Mesodermal cell (in vitro differentiated cells): ENCODE data around the gene PFKFB2.

Experiments
- H3K27ac ChIP-seq: 2 replicates; pipeline ENCODE4 v1.7.0; 2013; ENCODE audit warnings: mild to moderate bottlenecking, low read depth, low read length, moderate library complexity; ENCODE audit not compliant: severe bottlenecking
- H3K36me3 ChIP-seq: 2 replicates; pipeline ENCODE4 v1.7.1; 2013; ENCODE audit warnings: mild to moderate bottlenecking, low read length, moderate library complexity; ENCODE audit not compliant: control insufficient read depth, insufficient read depth
- H3K4me1 ChIP-seq: one replicate; pipeline ENCODE4 v1.7.1; 2013; ENCODE audit warnings: mild to moderate bottlenecking, low read length; ENCODE audit not compliant: insufficient read depth, control insufficient read depth, poor library complexity, severe bottlenecking
- H3K4me3 ChIP-seq: 2 replicates; pipeline ENCODE4 v1.7.0; 2013; ENCODE audit warnings: low read length, control low read depth, mild to moderate bottlenecking; ENCODE audit not compliant: insufficient read depth, poor library complexity, severe bottlenecking; ENCODE audit errors: extremely low read depth
- H3K9me3 ChIP-seq: 2 replicates; pipeline ENCODE4 v1.7.1; 2013; ENCODE audit warnings: mild to moderate bottlenecking, low read length, moderate library complexity; ENCODE audit not compliant: control insufficient read depth
- WGBS, 2 experiments: methylation state at CpG; one replicate each; pipeline ENCODE4 v1.1.5; 2013; ENCODE audit warnings: missing lambda C conversion rate in 2 of 2; ENCODE audit not compliant: insufficient coverage in 2 of 2; 5-methylcytosine and 5-hydroxymethylcytosine counted together

The PFKFB2 gene

GRCh38 chr1:207078578-207079132 lies 25.6 kb downstream of the PFKFB2 start:
- Histone ChIP-seq H3K9me3 (no peaks in the 10 kb centered on the region), H3K36me3 (no peaks in the 10 kb centered on the region), H3K4me3 (no peak overlapping the region), H3K27ac (no peak overlapping the region), H3K4me1 (peaks cover 3% of the 10 kb centered on the region)
- WGBS, 2 experiments: 88 to 96% methylated on average over 10 of the region's 11 CpGs

- Histone ChIP-seq H3K9me3 (no peaks in the 10 kb centered on the region), H3K27ac (no peak overlapping the region), H3K4me1 (peaks cover 3% of the 10 kb centered on the region), H3K4me3 (no peak overlapping the region), H3K36me3 (no peaks in the 10 kb centered on the region)
- 88 to 94% methylated on average over 2 to 4 of the region's 6 CpGs for WGBS, 2 experiments
These were observed 26.7 kb downstream of the PFKFB2 start for GRCh38 chr1:207079706-207080241.

GRCh38 chr1:207081088-207081487 lies 28.0 kb downstream of the PFKFB2 start:
- no peaks in the 10 kb centered on the region for H3K9me3 ChIP-seq
- peaks cover 16% of the 10 kb centered on the region for H3K4me1 ChIP-seq
- no peak overlapping the region for H3K27ac ChIP-seq
- no peaks in the 10 kb centered on the region for H3K36me3 ChIP-seq
- H3K4me3 ChIP-seq: no peak overlapping the region
- WGBS, 2 experiments: no CpG with 5 or more reads among the region's 2 CpGs

GRCh38 chr1:207081806-207082205 lies 28.7 kb downstream of the PFKFB2 start:
- 100% methylated on average over 1 of the region's 2 CpGs; no CpG with 5 or more reads in 1 of the 2 experiments for WGBS, 2 experiments
- Histone ChIP-seq H3K27ac (no peak overlapping the region), H3K4me1 (peaks cover 18% of the 10 kb centered on the region), H3K4me3 (no peak overlapping the region), H3K9me3 (no peaks in the 10 kb centered on the region), H3K36me3 (no peaks in the 10 kb centered on the region)

GRCh38 chr1:207084232-207084631 lies 31.2 kb downstream of the PFKFB2 start:
- H3K4me1 ChIP-seq: peaks cover 40% of the 10 kb centered on the region
- no peaks in the 10 kb centered on the region for H3K36me3 ChIP-seq
- peak overlapping the region; percentile 24 for H3K27ac ChIP-seq
- 53 to 94% methylated on average over 2 of the region's 2 CpGs for WGBS, 2 experiments
- no peak overlapping the region for H3K4me3 ChIP-seq
- H3K9me3 ChIP-seq: no peaks in the 10 kb centered on the region

- H3K9me3 ChIP-seq: no peaks in the 10 kb centered on the region
- peak overlapping the region; percentile 24 for H3K27ac ChIP-seq
- WGBS, 2 experiments: 33 to 44% methylated on average over 5 to 7 of the region's 8 CpGs
- H3K36me3 ChIP-seq: no peaks in the 10 kb centered on the region
- H3K4me1 ChIP-seq: peaks cover 45% of the 10 kb centered on the region
- H3K4me3 ChIP-seq: no peak overlapping the region
These were observed 31.7 kb downstream of the PFKFB2 start for GRCh38 chr1:207084701-207085180.

GRCh38 chr1:207085887-207086286 lies 32.8 kb downstream of the PFKFB2 start:
- H3K36me3 ChIP-seq: no peaks in the 10 kb centered on the region
- H3K9me3 ChIP-seq: no peaks in the 10 kb centered on the region
- H3K4me3 ChIP-seq: no peak overlapping the region
- peaks cover 46% of the 10 kb centered on the region for H3K4me1 ChIP-seq
- no CpG with 5 or more reads among the region's 3 CpGs for WGBS, 2 experiments
- no peak overlapping the region for H3K27ac ChIP-seq

- peaks cover 43% of the 10 kb centered on the region for H3K4me1 ChIP-seq
- WGBS, 2 experiments: 80% methylated on average over 1 of the region's 2 CpGs; no CpG with 5 or more reads in 1 of the 2 experiments
- H3K4me3 ChIP-seq: no peak overlapping the region
- H3K27ac ChIP-seq: peak overlapping the region; percentile 68
- H3K36me3 ChIP-seq: no peaks in the 10 kb centered on the region
- H3K9me3 ChIP-seq: no peaks in the 10 kb centered on the region
These were observed 35.1 kb downstream of the PFKFB2 start for GRCh38 chr1:207088161-207088560.

- Histone ChIP-seq H3K27ac (peak within 1 kb of the TSS; percentile 68), H3K36me3 (no peaks in the 10 kb centered on the region)
- 87 to 93% methylated on average over 5 to 8 of the region's 9 CpGs for WGBS, 2 experiments
These were observed 35.9 kb downstream of the PFKFB2 start, which contains the start of gene C4BPB for GRCh38 chr1:207088701-207089626. C4BPB (plus strand) TSS chr1:207088860; CDS start chr1:207089532, 672 bp downstream.

GRCh38 chr1:207089627-207090355 lies 36.7 kb downstream of the PFKFB2 start:
- Histone ChIP-seq H3K4me1 (peaks cover 43% of the 10 kb centered on the region), H3K4me3 (no peak overlapping the region), H3K27ac (no peak overlapping the region), H3K36me3 (no peaks in the 10 kb centered on the region), H3K9me3 (no peaks in the 10 kb centered on the region)
- 90 to 96% methylated on average over 15 to 16 of the region's 17 CpGs for WGBS, 2 experiments

More at GRCh38 chr1:207088701-207089626, 35.9 kb downstream of the PFKFB2 start, which contains the start of gene C4BPB:
- Histone ChIP-seq H3K9me3 (no peaks in the 10 kb centered on the region), H3K4me1 (peaks cover 43% of the 10 kb centered on the region), H3K4me3 (no peak within 1 kb of the TSS)
